Measurements from ENCODE around the gene ATP6V1E1. TPM values are rescaled to one million over a fixed set of nuclear protein-coding genes. Genes with fewer than 3 reads are reported as not detected.

ATP6V1E1 gene
- total RNA-seq (2013; cell fraction: nucleolus; rRNA removed) = 59.6 and 63.6 TPM in 2 replicates
- total RNA-seq (2014; rRNA removed) (82.4 and 89.0 TPM in 2 replicates), total RNA-seq (2014; rRNA removed; fragmentation: Illumina TruSeq; extraction: Trizol) (84.9 and 87.2 TPM in 2 replicates), total RNA-seq (2021) (66.7 and 74.6 TPM in 2 replicates), polyA plus RNA-seq (2011; rRNA removed) (117 and 138 TPM in 2 replicates), polyA plus RNA-seq (2014; fragmentation: Illumina TruSeq; extraction: Trizol) (128 and 152 TPM in 2 replicates), polyA plus RNA-seq (2014; fragmentation: Nextera tagmentation; extraction: Ambion mirVana) (100 to 1,000 TPM in 1 of 2 experiments, 10 to 100 TPM in 1; 90.9 to 115 TPM), polyA plus RNA-seq (2014; rRNA removed) (81.0 and 105 TPM in 2 replicates), polyA plus RNA-seq (2016; fragmentation: Nextera tagmentation; extraction: Ambion mirVana) (10 to 100 TPM; 80.9 to 83.3 TPM), polyA minus RNA-seq (2011; rRNA and poly(A)+ RNA removed) (74.5 and 76.3 TPM in 2 replicates), Bru-seq, nascent RNA (percentile 80 among the genes with signal in this experiment), BruChase-seq, experiment 1, labeled RNA remaining after a 6-hour chase (percentile 78 among the genes with signal in this experiment), BruChase-seq, experiment 2, labeled RNA remaining after a 2-hour chase (percentile 72 among the genes with signal in this experiment)
- 74.0 TPM for polyA plus RNA-seq (2011; ENCODE audit: low read depth)
- 76.1 and 86.4 TPM in 2 replicates for polyA plus RNA-seq (2011; cell fraction: cytosol; rRNA removed)
- 37.0 and 42.9 TPM in 2 replicates for polyA plus RNA-seq (2011; cell fraction: nucleus; rRNA removed)
- polyA plus RNA-seq (2012) = 70.1 and 82.3 TPM in 2 replicates
- polyA minus RNA-seq (2011; cell fraction: cytosol; rRNA and poly(A)+ RNA removed) = 17.1 and 25.6 TPM in 2 replicates
- polyA minus RNA-seq (2011; cell fraction: nucleus; rRNA and poly(A)+ RNA removed) = 13.3 and 19.2 TPM in 2 replicates
- long read RNA-seq, experiment 1, transcript ATP6V1E1-201 (9 exons, 1,402 nt) = major isoform, 53 of 65 reads
- long read RNA-seq, experiment 1, partial matches to known transcripts = 5 of 65 reads
- long read RNA-seq, experiment 1, other reads (novel, unspliced or antisense) = 4 of 65 reads
- long read RNA-seq, experiment 2, transcript ATP6V1E1-201 (9 exons, 1,402 nt) = major isoform, 319 of 339 reads
- long read RNA-seq, experiment 2, partial matches to known transcripts = 8 of 339 reads
- long read RNA-seq, experiment 2, other reads (novel, unspliced or antisense) = 4 of 339 reads

DNA sequence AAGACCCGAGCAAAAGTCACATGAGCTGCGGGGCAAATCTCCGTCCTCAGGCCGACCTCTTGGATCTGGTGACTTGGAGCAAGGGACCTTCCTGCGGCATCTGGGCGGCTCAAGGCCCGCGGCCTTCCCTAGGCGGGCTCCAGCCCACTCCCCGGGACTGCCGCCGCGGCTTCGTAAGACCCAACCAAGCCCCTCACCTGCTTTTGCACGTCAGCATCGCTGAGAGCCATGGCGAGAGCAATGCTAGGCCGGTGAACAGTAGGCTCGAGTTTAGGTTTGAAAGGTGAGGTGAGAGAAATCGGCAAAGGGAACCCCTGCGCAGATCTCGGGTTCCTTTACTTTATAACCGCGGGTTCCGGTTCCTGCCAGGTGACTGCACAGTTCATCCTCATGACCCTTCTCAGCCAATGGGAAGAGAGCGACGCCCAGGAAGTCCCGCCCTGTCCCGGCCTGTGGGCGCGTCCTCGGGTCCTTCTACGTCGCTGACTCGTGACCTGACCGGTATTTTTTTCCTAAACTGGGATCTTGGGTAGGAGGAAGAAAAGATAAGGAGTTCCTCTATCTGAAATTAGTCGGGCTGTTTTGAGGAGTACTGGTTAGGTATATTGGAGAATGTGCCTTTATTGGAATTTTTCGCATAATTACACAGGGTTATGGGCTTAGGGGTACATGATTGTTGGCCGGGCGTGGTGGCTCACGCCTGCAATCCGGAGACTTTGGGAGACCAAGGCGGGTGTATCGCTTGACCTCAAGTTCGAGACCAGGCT, at the start of gene ATP6V1E1:
ATP6V1E1 (minus strand) TSS at position 344 of the 767 bp plus-strand sequence; CDS start at position 230, 114 bp downstream.
- POLR2A ChIA-PET = interaction anchor here (0.7 kb wide), 1 partner anchor 11 kb away, joined by 3 read pairs; no protein-coding TSS in a partner anchor
- H3K9ac ChIP-seq (ENCODE audit: control insufficient read depth, insufficient read depth, low read length) = peak within 1 kb of the TSS; percentile 94
- no peaks in the 10 kb centered on the region for H3K4me1 ChIP-seq (ENCODE audit: control insufficient read depth, insufficient read depth, low read length)
- peak within 1 kb of the TSS; percentile 90 for H2AFZ ChIP-seq (ENCODE audit: control insufficient read depth, low read depth, low read length)
- under 1% methylated on average over 45 of the region's 45 CpGs for WGBS (ENCODE audit: insufficient coverage, insufficient replicate concordance, low lambda C conversion rate, missing lambda C conversion rate)
- RAD21 ChIA-PET (ENCODE audit: unreplicated experiment) = interaction anchor here (0.7 kb wide), 1 partner anchor 70 kb away, joined by 3 read pairs; no protein-coding TSS in a partner anchor
- H3K27ac ChIP-seq (ENCODE audit: control insufficient read depth, insufficient read depth) = peak within 1 kb of the TSS; percentile 76
- no TSS peak for BruUV-seq (replicated peaks)
- ATAC-seq (peak; percentile 100), FAIRE-seq (peak; percentile 100), DNase-seq (ENCODE audit: low read depth, low spot score) (peak; percentile 88)
- SMC1A ChIA-PET (ENCODE audit: uncharacterized antibody, unreplicated experiment) = no interaction called here
- in situ Hi-C loops (cut with MboI) = loop anchor here (25.0 kb wide), 1 partner anchor 1809 kb away; the partner anchor contains the start of genes C22orf39, HIRA and MRPL40
- no peaks in the 10 kb centered on the region for H3K9me3 ChIP-seq (replicated peaks; ENCODE audit: control insufficient read depth, insufficient read depth, low read length)
- H3K27me3 ChIP-seq (replicated peaks in 1 of 2; ENCODE audit: control insufficient read depth in 2 of 2, insufficient read depth in 2 of 2, low read length in 1 of 2) = no peaks in the 10 kb centered on the region
- intact Hi-C loops (cut with micrococcal nuclease; ENCODE audit: unreplicated experiment) = loop anchor here (5.0 kb wide), 1 partner anchor 149 kb away; no protein-coding TSS in a partner anchor
- peaks cover 0 to 3% of the 10 kb centered on the region in 2 experiments; a peak in 1 of 4 replicates for H3K36me3 ChIP-seq (ENCODE audit: control insufficient read depth in 2 of 2, insufficient read depth in 2 of 2, low read length in 1 of 2)
- H3K4me2 ChIP-seq (ENCODE audit: control insufficient read depth, insufficient read depth) = peak within 1 kb of the TSS; percentile 77
- CTCF ChIA-PET = interaction anchor here (0.7 to 1.2 kb wide), 3 partner anchors 9 to 448 kb away, joined by 3 to 4 read pairs (median 3); no protein-coding TSS in a partner anchor
- H4K20me1 ChIP-seq (ENCODE audit: control insufficient read depth, insufficient read depth) = no peaks in the 10 kb centered on the region
- H3K79me2 ChIP-seq (ENCODE audit: control insufficient read depth, insufficient read depth, low read length) = peaks cover 27% of the 10 kb centered on the region
- peak within 1 kb of the TSS; percentile 98 for H3K4me3 ChIP-seq
- no peak for TF ChIP-seq POLR2AphosphoS2 (IDR thresholded peaks at IDR 0.05; ENCODE audit: low read depth, low read length)
- TF ChIP-seq PBX3 (IDR thresholded peaks at IDR 0.05; ENCODE audit: insufficient replicate concordance, low read depth, low read length) = no peak
- TF ChIP-seq ZNF384 (IDR thresholded peaks at IDR 0.05; ENCODE audit: borderline replicate concordance, low read depth, low read length) = peak; percentile 52
- TF ChIP-seq SIX5 (IDR thresholded peaks at IDR 0.05; ENCODE audit: low read depth, low read length, severe bottlenecking) = peak; percentile 24
- TF ChIP-seq SMAD1 (IDR thresholded peaks at IDR 0.05; ENCODE audit: low read depth, partially characterized antibody) = no peak
- TF ChIP-seq SMAD5 (IDR thresholded peaks at IDR 0.05; ENCODE audit: low read depth) = peak; percentile 58; the same call in 1 of the 2 replicates
- TF ChIP-seq RELA (IDR thresholded peaks at IDR 0.05; ENCODE audit: borderline replicate concordance, partially characterized antibody) = no peak
- peak; percentile 44; the same call in 1 of the 2 replicates for TF ChIP-seq LARP7 (IDR thresholded peaks at IDR 0.05)
- TF ChIP-seq, protein P1, sequence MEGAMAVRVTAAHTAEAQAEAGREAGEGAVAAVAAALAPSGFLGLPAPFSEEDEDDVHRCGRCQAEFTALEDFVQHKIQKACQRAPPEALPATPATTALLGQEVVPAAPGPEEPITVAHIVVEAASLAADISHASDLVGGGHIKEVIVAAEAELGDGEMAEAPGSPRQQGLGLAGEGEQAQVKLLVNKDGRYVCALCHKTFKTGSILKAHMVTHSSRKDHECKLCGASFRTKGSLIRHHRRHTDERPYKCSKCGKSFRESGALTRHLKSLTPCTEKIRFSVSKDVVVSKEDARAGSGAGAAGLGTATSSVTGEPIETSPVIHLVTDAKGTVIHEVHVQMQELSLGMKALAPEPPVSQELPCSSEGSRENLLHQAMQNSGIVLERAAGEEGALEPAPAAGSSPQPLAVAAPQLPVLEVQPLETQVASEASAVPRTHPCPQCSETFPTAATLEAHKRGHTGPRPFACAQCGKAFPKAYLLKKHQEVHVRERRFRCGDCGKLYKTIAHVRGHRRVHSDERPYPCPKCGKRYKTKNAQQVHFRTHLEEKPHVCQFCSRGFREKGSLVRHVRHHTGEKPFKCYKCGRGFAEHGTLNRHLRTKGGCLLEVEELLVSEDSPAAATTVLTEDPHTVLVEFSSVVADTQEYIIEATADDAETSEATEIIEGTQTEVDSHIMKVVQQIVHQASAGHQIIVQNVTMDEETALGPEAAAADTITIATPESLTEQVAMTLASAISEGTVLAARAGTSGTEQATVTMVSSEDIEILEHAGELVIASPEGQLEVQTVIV (IDR thresholded peaks at IDR 0.05; ENCODE audit: borderline replicate concordance, partially characterized antibody) = no peak
- TF ChIP-seq FOS (IDR thresholded peaks at IDR 0.05; ENCODE audit: borderline replicate concordance, extremely low read depth, insufficient read length) = peak; percentile 71

All from GM12878 (cell line).